Endothelial cell of umbilical vein (primary cell): ENCODE data around the gene ZBTB7C. TPM values are rescaled to one million over a fixed set of nuclear protein-coding genes. Genes with fewer than 3 reads are reported as not detected.

ENCODE experiments used
- BruUV-seq: library from RNA; stranded (reverse); fragments of 400-500 nt; replicated peaks from 2 replicates; lab custom pipeline; 2021; lab: Mats Ljungman, UMichigan
- CTCF ChIA-PET: fragments of 300-600, 350-600 bp; sonication (Branson Sonifier 250); formaldehyde crosslinking; loops from one replicate; lab custom pipeline; 2021; ENCODE audit warnings: antibody characterized with exemption, inconsistent platforms; lab: Charles Lee
- POLR2A ChIA-PET: fragments of 300-600, 350-600 bp; sonication (Branson Sonifier 250); formaldehyde crosslinking; loops from one replicate; lab custom pipeline; 2021; ENCODE audit warnings: antibody characterized with exemption, inconsistent platforms; lab: Charles Lee
- DNase-seq: peaks from one replicate; pipeline ENCODE4 v3.0.0-alpha.2; 2011; ENCODE audit warnings: low read depth, low spot score
- FAIRE-seq: peaks from 2 replicates; lab custom pipeline; 2011; peaks lifted over from hg19 to GRCh38; lab: Jason Lieb, UNC
- H2AFZ ChIP-seq: 2 replicates; pipeline ENCODE4 v1.6.0; 2012; ENCODE audit warnings: low read depth, low read length, control low read depth, inconsistent platforms
- H3K27ac ChIP-seq: 2 replicates; pipeline ENCODE4 v1.5.1; 2011; ENCODE audit warnings: low read depth, mild to moderate bottlenecking, control low read depth, low read length, moderate library complexity; ENCODE audit not compliant: insufficient read depth
- H3K27me3 ChIP-seq, 2 experiments: 2 replicates each; pipeline versions ENCODE4 v1.6.0 to v1.6.1; 2011; ENCODE audit warnings: low read length in 2 of 2, mixed read lengths in 1 of 2; ENCODE audit not compliant: control insufficient read depth in 2 of 2, insufficient read depth in 2 of 2
- H3K36me3 ChIP-seq, 2 experiments: 2 replicates in 1 of 2; 3 replicates in 1 of 2; pipeline ENCODE4 v1.5.1; 2011; ENCODE audit warnings: low read length in 2 of 2, mild to moderate bottlenecking in 1 of 2, moderate library complexity in 1 of 2; ENCODE audit not compliant: control insufficient read depth in 2 of 2, insufficient read depth in 2 of 2; ENCODE audit errors: extremely low read depth in 1 of 2
- H3K4me1 ChIP-seq: 3 replicates; pipeline ENCODE4 v1.5.1; 2011; ENCODE audit warnings: mild to moderate bottlenecking, low read length; ENCODE audit not compliant: control insufficient read depth, insufficient read depth; ENCODE audit errors: extremely low read depth
- H3K4me2 ChIP-seq: 2 replicates; pipeline ENCODE4 v1.6.1; 2011; ENCODE audit warnings: low read length, control low read depth, mixed read lengths; ENCODE audit not compliant: insufficient read depth
- H3K4me3 ChIP-seq, 3 experiments: fragments of 200-600 bp in 1 of 3; sonication (generic), shearing (Covaris generic) in 1 of 3; replicated peaks in 1 of 3; 2 replicates each; pipeline ENCODE4 v1.5.1; 2011 to 2016; ENCODE audit warnings: control low read depth in 3 of 3, low read length in 3 of 3, mild to moderate bottlenecking in 2 of 3, inconsistent platforms in 1 of 3, low read depth in 1 of 3, moderate library complexity in 1 of 3; ENCODE audit not compliant: insufficient read depth in 1 of 3
- H3K79me2 ChIP-seq: 2 replicates; pipeline ENCODE4 v1.6.0; 2012; ENCODE audit warnings: low read length, inconsistent platforms; ENCODE audit not compliant: control insufficient read depth, insufficient read depth
- H3K9ac ChIP-seq: replicated peaks from 2 replicates; pipeline ENCODE3; 2011; ENCODE audit warnings: low read length, control low read depth; ENCODE audit not compliant: insufficient read depth; ENCODE audit errors: extremely low read depth
- H3K9me1 ChIP-seq: replicated peaks from 3 replicates; pipeline ENCODE4 v1.6.0; 2011; ENCODE audit warnings: mild to moderate bottlenecking, low read length; ENCODE audit not compliant: control insufficient read depth, insufficient read depth; ENCODE audit errors: extremely low read depth
- H3K9me3 ChIP-seq: replicated peaks from 2 replicates; pipeline ENCODE4 v1.5.1; 2012; ENCODE audit warnings: low read length, inconsistent platforms; ENCODE audit not compliant: control insufficient read depth, insufficient read depth
- H4K20me1 ChIP-seq: replicated peaks from 2 replicates; pipeline ENCODE3; 2011; ENCODE audit warnings: mild to moderate bottlenecking, low read length; ENCODE audit not compliant: control insufficient read depth, insufficient read depth; ENCODE audit errors: extremely low read depth
- CTCF ChIP-seq, 2 donors: IDR thresholded peaks; 1 replicate in 1 of 2; 2 replicates in 1 of 2; pipeline ENCODE4 v1.5.1; 2011; ENCODE audit warnings: low read length in 2 of 2, mild to moderate bottlenecking in 2 of 2, moderate library complexity in 2 of 2, control low read depth in 1 of 2, inconsistent platforms in 1 of 2, low read depth in 1 of 2; ENCODE audit not compliant: insufficient read depth in 1 of 2; ENCODE audit errors: extremely low read depth in 1 of 2
- EZH2 ChIP-seq: IDR thresholded peaks from 2 replicates; pipeline ENCODE4 v1.6.1; 2012; ENCODE audit warnings: borderline replicate concordance, low read depth, mild to moderate bottlenecking, moderate library complexity, low read length, inconsistent platforms; ENCODE audit not compliant: severe bottlenecking
- FOS ChIP-seq: IDR thresholded peaks from 2 replicates; pipeline ENCODE4 v1.6.1; 2011; ENCODE audit warnings: mild to moderate bottlenecking, low read length, moderate library complexity, borderline replicate concordance; ENCODE audit not compliant: insufficient read depth
- GATA2 ChIP-seq: IDR thresholded peaks from 2 replicates; pipeline ENCODE4 v1.7.0; 2011; ENCODE audit warnings: low read depth, mild to moderate bottlenecking, moderate library complexity, mixed read lengths, low read length; ENCODE audit not compliant: insufficient read length, insufficient read depth
- JUN ChIP-seq: IDR thresholded peaks from 2 replicates; pipeline ENCODE4 v1.6.1; 2011; ENCODE audit warnings: borderline replicate concordance, low read depth; ENCODE audit not compliant: insufficient read length, insufficient read depth
- MAX ChIP-seq: IDR thresholded peaks from 2 replicates; pipeline ENCODE4 v1.6.1; 2011; ENCODE audit not compliant: insufficient read depth, insufficient read length
- MYC ChIP-seq: IDR thresholded peaks from one replicate; pipeline ENCODE4 v1.6.1; 2011; ENCODE audit warnings: mild to moderate bottlenecking, low read depth, low read length
- POLR2A ChIP-seq: IDR thresholded peaks from 2 replicates; pipeline ENCODE4 v1.6.1; 2012; ENCODE audit warnings: low read depth, mild to moderate bottlenecking, control low read depth, low read length
- POLR2AphosphoS5 ChIP-seq: IDR thresholded peaks from 2 replicates; pipeline ENCODE4 v1.6.1; 2012; ENCODE audit warnings: low read depth, mild to moderate bottlenecking, control low read depth, low read length, moderate library complexity; ENCODE audit not compliant: insufficient read depth
- dilution Hi-C: fragments of 300-500 bp; cut with MboI; formaldehyde crosslinking; loops from one replicate; pipeline ENCODE4 v1.15.0; 2019; ENCODE audit warnings: low sequenced_read_pairs; ENCODE audit not compliant: extremely low pct_ligation_motif_present
- intact Hi-C: fragments of 100-400 bp; cut with micrococcal nuclease; formaldehyde crosslinking; loops from one replicate; pipeline ENCODE4 v1.10.0; 2022
- polyA plus RNA-seq, 4 experiments: library from polyadenylated mRNA; depleted of rRNA in 3 of 4; stranded (reverse) in 3 of 4; unstranded in 1 of 4; fragments of >200 nt; gene quantifications; 2 replicates each; pipeline versions ENCODE4 v1.2.1 to v1.2.3, GENCODE V29; 2011 to 2012; ENCODE audit warnings: missing spikeins in 1 of 4
- total RNA-seq: library from RNA; stranded (reverse); gene quantifications from 2 replicates; pipeline ENCODE4 v1.2.3, GENCODE V29; 2021

The ZBTB7C gene
- total and polyA plus RNA-seq, 2 donors (not counting 3 experiments of a cell fraction or from before 2014, with no cell fraction given) = not detected

DNA sequence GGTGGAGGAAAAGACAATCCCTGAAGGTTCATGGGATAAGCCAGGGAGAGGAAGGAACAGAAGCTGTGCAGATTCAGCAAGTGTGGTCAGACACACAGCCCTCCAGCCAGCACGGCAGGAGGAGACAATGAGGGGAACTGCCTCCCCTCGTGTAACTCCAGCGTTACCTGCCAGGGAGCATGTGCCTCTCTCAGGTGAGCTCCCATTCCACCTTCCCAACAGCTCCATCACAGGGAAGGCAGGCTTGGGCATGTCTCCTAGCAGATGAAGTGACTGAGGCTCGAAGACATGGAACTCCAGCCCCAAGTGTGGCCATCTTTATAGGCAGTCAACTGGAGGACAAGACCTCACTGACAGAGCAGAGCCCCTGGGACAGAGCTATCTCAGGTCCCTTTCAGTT lies 47.4 kb downstream of the ZBTB7C start:
- ChIA-PET POLR2A (no interaction called here), CTCF (no interaction called here)
- no peaks in the 10 kb centered on the region for H3K27me3 ChIP-seq

More for the DNA sequence above, 47.4 kb downstream of the ZBTB7C start:
- Histone ChIP-seq H3K9ac (no peak overlapping the region), H3K9me1 (no peaks in the 10 kb centered on the region), H3K27ac (no peak overlapping the region), H3K4me1 (no peaks in the 10 kb centered on the region), H3K36me3 (no peaks in the 10 kb centered on the region), H3K4me3 (no peak overlapping the region), H4K20me1 (no peaks in the 10 kb centered on the region), H3K9me3 (no peaks in the 10 kb centered on the region), H3K4me2 (no peak overlapping the region), H2AFZ (no peak overlapping the region), H3K79me2 (no peaks in the 10 kb centered on the region)
- dilution Hi-C loops = no loop called here
- DNase-seq (no peak), FAIRE-seq (no peak)
- TF ChIP-seq EZH2 = no peak
- no peak for TF ChIP-seq POLR2A
- no peak for TF ChIP-seq POLR2AphosphoS5
- no peak for TF ChIP-seq GATA2
- TF ChIP-seq CTCF (IDR thresholded peaks at IDR 0.05; ENCODE audit: extremely low read depth in 1 of 2, insufficient read depth in 1 of 2, low read depth in 1 of 2, low read length in 2 of 2) = no peak
- TF ChIP-seq MAX = no peak
- TF ChIP-seq JUN = no peak
- TF ChIP-seq MYC = no peak
- TF ChIP-seq FOS = no peak
- BruUV-seq = no TSS peak
- intact Hi-C loops = no loop called here
